Measurements from ENCODE around the gene RAB34. TPM values are rescaled to one million over a fixed set of nuclear protein-coding genes. Genes with fewer than 3 reads are reported as not detected.

The RAB34 gene
- total RNA-seq, 1 experiment from 2014 or later = 32.1 TPM

GRCh38 chr17:28684963-28685362, 32.7 kb downstream of the RAB34 start:
- peak; percentile 12 for DNase-seq (ENCODE audit: low read depth)

GRCh38 chr17:28682655-28683054, 35.0 kb downstream of the RAB34 start:
- no peak for DNase-seq (ENCODE audit: low read depth)

- DNase-seq (ENCODE audit: low read depth) = peak; percentile 25
These were observed 41.7 kb downstream of the RAB34 start for GRCh38 chr17:28675980-28676379.

GRCh38 chr17:28675490-28675889, 42.2 kb downstream of the RAB34 start:
- no peak for DNase-seq (ENCODE audit: low read depth)

GRCh38 chr17:28669918-28670317, 47.8 kb downstream of the RAB34 start:
- no peak for DNase-seq (ENCODE audit: low read depth)

GRCh38 chr17:28667870-28668269, 49.8 kb downstream of the RAB34 start:
- DNase-seq (ENCODE audit: low read depth) = no peak

GRCh38 chr17:28665994-28666393, 51.7 kb downstream of the RAB34 start:
- DNase-seq (ENCODE audit: low read depth) = no peak

Other genes starting within 250 kb of the RAB34 start
- not detected in 2 replicates for gene SLC13A2, start 244.2 kb downstream of the RAB34 start, total RNA-seq (2014; rRNA removed; shearing (Covaris generic))
- not detected in 2 replicates for gene FOXN1, start 211.5 kb downstream of the RAB34 start, total RNA-seq (2014; rRNA removed; shearing (Covaris generic))
- gene UNC119, start 165.2 kb downstream of the RAB34 start, total RNA-seq (2014; rRNA removed; shearing (Covaris generic)) = 29.8 and 36.9 TPM in 2 replicates
- 112 and 119 TPM in 2 replicates for gene PIGS, start 146.3 kb downstream of the RAB34 start, total RNA-seq (2014; rRNA removed; shearing (Covaris generic))
- 0.32 TPM in 1 of 2 replicates, not detected in the other for gene ALDOC, start 141.0 kb downstream of the RAB34 start, total RNA-seq (2014; rRNA removed; shearing (Covaris generic))
- gene SPAG5, start 118.8 kb downstream of the RAB34 start, total RNA-seq (2014; rRNA removed; shearing (Covaris generic)) = 52.9 and 104 TPM in 2 replicates
- gene RSKR, start 103.7 kb downstream of the RAB34 start, total RNA-seq (2014; rRNA removed; shearing (Covaris generic)) = 2.2 and 9.7 TPM in 2 replicates
- 92.0 and 97.6 TPM in 2 replicates for gene BLTP2, start 72.7 kb downstream of the RAB34 start, total RNA-seq (2014; rRNA removed; shearing (Covaris generic))
- 74.0 and 81.7 TPM in 2 replicates for gene SDF2, start 56.0 kb downstream of the RAB34 start, total RNA-seq (2014; rRNA removed; shearing (Covaris generic))
- 20.8 and 28.1 TPM in 2 replicates for gene SUPT6H, start 55.7 kb downstream of the RAB34 start, total RNA-seq (2014; rRNA removed; shearing (Covaris generic))
- 0.84 and 1.3 TPM in 2 replicates for gene PROCA1, start 6.0 kb downstream of the RAB34 start, total RNA-seq (2014; rRNA removed; shearing (Covaris generic))
- 444 and 507 TPM in 2 replicates for gene RPL23A, start 2.1 kb upstream of the RAB34 start, total RNA-seq (2014; rRNA removed; shearing (Covaris generic))
- 9.4 and 11.2 TPM in 2 replicates for gene TLCD1, start 8.4 kb upstream of the RAB34 start, total RNA-seq (2014; rRNA removed; shearing (Covaris generic))
- gene NEK8, start 10.9 kb upstream of the RAB34 start, total RNA-seq (2014; rRNA removed; shearing (Covaris generic)) = 2.4 and 2.6 TPM in 2 replicates
- gene TRAF4, start 26.1 kb upstream of the RAB34 start, total RNA-seq (2014; rRNA removed; shearing (Covaris generic)) = 44.9 and 48.0 TPM in 2 replicates
- 3.2 and 13.2 TPM in 2 replicates for gene FAM222B, start 124.9 kb upstream of the RAB34 start, total RNA-seq (2014; rRNA removed; shearing (Covaris generic))
- gene ERAL1, start 137.1 kb upstream of the RAB34 start, total RNA-seq (2014; rRNA removed; shearing (Covaris generic)) = 34.4 and 41.7 TPM in 2 replicates
- gene FLOT2, start 179.9 kb upstream of the RAB34 start, total RNA-seq (2014; rRNA removed; shearing (Covaris generic)) = 23.6 and 27.6 TPM in 2 replicates
- 7.1 and 9.0 TPM in 2 replicates for gene DHRS13, start 185.2 kb upstream of the RAB34 start, total RNA-seq (2014; rRNA removed; shearing (Covaris generic))
- gene PHF12, start 233.7 kb upstream of the RAB34 start, total RNA-seq (2014; rRNA removed; shearing (Covaris generic)) = 19.8 and 22.9 TPM in 2 replicates

Data from M059J (cell line).